Neutrophil (primary cell): ENCODE measurements around the gene CAPZA2.
A peak's percentile ranks its signal among the peaks of the same experiment; 100 is the strongest.

Experiments
- H3K27ac ChIP-seq: fragments of 200-600 bp; sonication (generic); 2 replicates; pipeline ENCODE4 v1.5.1; 2016; ENCODE audit warnings: mild to moderate bottlenecking, moderate library complexity
- H3K27me3 ChIP-seq: fragments of 200-600 bp; sonication (generic); 2 replicates; pipeline ENCODE4 v1.6.0; 2016; ENCODE audit warnings: mild to moderate bottlenecking
- H3K36me3 ChIP-seq: fragments of 200-600 bp; sonication (generic); 2 replicates; pipeline ENCODE4 v1.5.1; 2017
- H3K4me1 ChIP-seq, 2 experiments: fragments of 200-600 bp in 1 of 2; sonication (generic) in 1 of 2; 1 replicate in 1 of 2; 2 replicates in 1 of 2; pipeline versions ENCODE4 v1.5.1 to v1.6.1; 2013 to 2016; ENCODE audit warnings: low read depth in 1 of 2, low read length in 1 of 2, mild to moderate bottlenecking in 1 of 2, moderate library complexity in 1 of 2; ENCODE audit not compliant: control insufficient read depth in 1 of 2, insufficient read depth in 1 of 2
- H3K4me3 ChIP-seq, 2 experiments: fragments of 200-600 bp in 1 of 2; sonication (generic) in 1 of 2; 1 replicate in 1 of 2; 2 replicates in 1 of 2; pipeline ENCODE4 v1.5.1; 2013 to 2016; ENCODE audit warnings: low read depth in 1 of 2, low read length in 1 of 2, mild to moderate bottlenecking in 1 of 2, moderate library complexity in 1 of 2
- H3K9me3 ChIP-seq: fragments of 200-600 bp; sonication (generic); 2 replicates; pipeline ENCODE4 v1.5.1; 2016
- CTCF ChIP-seq: fragments of 200-600 bp; sonication (generic); IDR thresholded peaks from 2 replicates; pipeline ENCODE4 v1.5.1; 2016; ENCODE audit warnings: antibody characterized with exemption

The CAPZA2 gene

GRCh38 chr7:116899308-116899707, 36.9 kb downstream of the CAPZA2 start:
- H3K27me3 ChIP-seq: no peaks in the 10 kb centered on the region
- no peak overlapping the region for H3K27ac ChIP-seq
- H3K4me3 ChIP-seq: no peak overlapping the region
- TF ChIP-seq CTCF: no peak
- H3K9me3 ChIP-seq: no peaks in the 10 kb centered on the region
- peaks cover 28% of the 10 kb centered on the region for H3K36me3 ChIP-seq
- H3K4me1 ChIP-seq: peaks cover 9 to 11% of the 10 kb centered on the region in 2 experiments

GRCh38 chr7:116901143-116901542, 38.8 kb downstream of the CAPZA2 start:
- no peaks in the 10 kb centered on the region for H3K27me3 ChIP-seq
- no peak overlapping the region for H3K27ac ChIP-seq
- no peaks in the 10 kb centered on the region for H3K9me3 ChIP-seq
- peaks cover 9 to 11% of the 10 kb centered on the region in 2 experiments for H3K4me1 ChIP-seq
- no peak for TF ChIP-seq CTCF
- no peak overlapping the region for H3K4me3 ChIP-seq
- H3K36me3 ChIP-seq: peaks cover 43% of the 10 kb centered on the region

GRCh38 chr7:116902867-116903266, 40.5 kb downstream of the CAPZA2 start:
- Histone ChIP-seq H3K4me1 (peaks cover 9 to 11% of the 10 kb centered on the region in 2 experiments), H3K4me3 (no peak overlapping the region), H3K36me3 (peaks cover 57% of the 10 kb centered on the region), H3K27ac (peak overlapping the region; percentile 43), H3K27me3 (no peaks in the 10 kb centered on the region), H3K9me3 (no peaks in the 10 kb centered on the region)
- no peak for TF ChIP-seq CTCF

- no peak overlapping the region for H3K27ac ChIP-seq
- H3K4me3 ChIP-seq: no peak overlapping the region
- H3K4me1 ChIP-seq: peaks cover 9 to 11% of the 10 kb centered on the region in 2 experiments
- no peaks in the 10 kb centered on the region for H3K9me3 ChIP-seq
- H3K27me3 ChIP-seq: no peaks in the 10 kb centered on the region
- peaks cover 67% of the 10 kb centered on the region for H3K36me3 ChIP-seq
- TF ChIP-seq CTCF: no peak
Observed at GRCh38 chr7:116906391-116906790, 44.0 kb downstream of the CAPZA2 start.

- H3K36me3 ChIP-seq: peaks cover 86% of the 10 kb centered on the region
- TF ChIP-seq CTCF: no peak
Observed at GRCh38 chr7:116910383-116910782, 48.0 kb downstream of the CAPZA2 start.

GRCh38 chr7:116911801-116912200, 49.4 kb downstream of the CAPZA2 start:
- H3K9me3 ChIP-seq: no peaks in the 10 kb centered on the region
- peak overlapping the region; percentile 14 for H3K27ac ChIP-seq
- H3K27me3 ChIP-seq: no peaks in the 10 kb centered on the region
- no peaks in the 10 kb centered on the region for H3K4me1 ChIP-seq
- no peak overlapping the region for H3K4me3 ChIP-seq
- H3K36me3 ChIP-seq: peaks cover 86% of the 10 kb centered on the region
- no peak for TF ChIP-seq CTCF

More at GRCh38 chr7:116910383-116910782, 48.0 kb downstream of the CAPZA2 start:
- no peak overlapping the region for H3K27ac ChIP-seq
- H3K9me3 ChIP-seq: no peaks in the 10 kb centered on the region
- no peak overlapping the region for H3K4me3 ChIP-seq
- H3K4me1 ChIP-seq: no peaks in the 10 kb centered on the region
- no peaks in the 10 kb centered on the region for H3K27me3 ChIP-seq
